ENCODE results near the gene MED13L.

- TF ChIP-seq CTCF (IDR thresholded peaks at IDR 0.05; ENCODE audit: borderline replicate concordance, extremely low read depth, low read length, poor library complexity, severe bottlenecking) = no peak
- TF ChIP-seq EZH2 (IDR thresholded peaks at IDR 0.05; ENCODE audit: borderline replicate concordance, low read depth, low read length, severe bottlenecking) = no peak
Measured at GRCh38 chr12:115979851-115980250, 297.6 kb downstream of the MED13L start.

All from DND-41 (cell line).